ENCODE results near the gene NECTIN2.
"Not testable (repeated sequence)": the region's sequence is repeated elsewhere in the genome, so short reads cannot be mapped to it uniquely, and the experiment has no call there.

Gene NECTIN2

DNA sequence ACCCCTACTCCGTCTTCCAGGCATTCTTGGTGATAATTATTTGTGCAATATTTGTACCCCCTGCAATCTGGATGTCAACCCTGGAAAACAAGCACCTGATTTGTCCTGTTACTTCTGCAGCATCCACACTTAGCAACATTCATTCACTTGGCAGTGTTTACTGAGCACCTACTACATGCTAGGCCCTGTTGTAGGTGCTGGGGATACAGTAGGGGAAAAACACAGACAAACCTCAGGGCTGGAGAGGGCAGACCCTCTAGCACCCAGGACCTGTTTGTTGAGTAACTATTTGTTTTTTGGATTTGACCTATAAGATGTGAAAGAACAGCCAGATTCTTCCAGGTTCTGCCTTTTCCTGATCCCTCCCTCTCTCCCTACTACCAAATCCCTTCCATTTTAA, 9.5 kb downstream of the NECTIN2 start:
- no peak for DNase-seq

DNA sequence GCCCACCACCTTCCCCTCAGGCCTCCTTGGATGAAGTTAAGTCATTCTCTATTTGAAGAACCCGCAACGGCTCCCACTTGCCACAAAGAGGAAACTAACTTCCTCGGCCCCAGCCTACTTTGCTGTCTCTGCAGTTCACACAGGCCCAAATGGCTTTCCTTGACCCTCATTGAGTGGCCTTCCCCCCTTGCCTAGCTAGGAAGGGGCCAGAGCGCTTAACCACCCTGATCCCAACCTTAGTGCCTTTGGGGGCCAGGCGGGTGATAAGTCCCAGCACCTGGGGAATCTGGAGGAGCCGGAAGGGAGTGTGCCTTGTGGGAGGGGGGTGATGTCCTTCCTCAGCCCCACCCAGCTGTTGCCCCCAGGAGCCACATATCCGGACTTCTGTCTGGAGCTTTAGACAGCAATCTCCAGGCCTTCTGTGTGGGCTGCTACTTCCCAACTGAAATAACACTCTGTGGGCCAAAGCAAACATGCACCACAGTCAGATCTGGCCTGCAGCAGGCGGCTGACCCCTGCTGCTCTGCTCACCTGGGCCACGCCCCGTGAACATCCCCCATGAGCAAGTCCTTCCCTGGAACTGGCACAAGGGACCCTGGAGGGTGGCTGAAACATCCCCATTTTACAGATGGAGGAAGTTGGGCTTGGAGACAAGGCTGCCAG, 10.5 kb downstream of the NECTIN2 start:
- DNase-seq = no peak

DNA sequence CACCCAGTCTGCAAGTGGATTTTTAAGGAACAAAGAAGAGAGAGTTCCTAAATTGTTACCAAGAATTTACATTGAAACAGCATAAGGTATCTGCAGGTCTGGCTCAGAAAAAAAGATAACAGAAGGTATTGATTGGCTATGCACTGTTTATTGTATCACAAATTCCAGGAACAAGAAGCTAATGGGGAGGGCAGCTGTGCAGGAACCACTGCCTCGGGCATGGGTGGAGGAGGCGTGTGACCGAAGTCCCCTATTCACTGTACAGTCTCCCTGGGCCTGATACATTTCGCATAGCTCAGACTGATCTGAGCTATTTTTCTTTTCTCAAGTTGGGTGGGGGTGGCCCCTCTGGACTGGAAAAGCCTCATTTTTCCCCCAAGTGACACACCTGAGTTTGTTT, 11.7 kb downstream of the NECTIN2 start:
- DNase-seq = no peak

DNA sequence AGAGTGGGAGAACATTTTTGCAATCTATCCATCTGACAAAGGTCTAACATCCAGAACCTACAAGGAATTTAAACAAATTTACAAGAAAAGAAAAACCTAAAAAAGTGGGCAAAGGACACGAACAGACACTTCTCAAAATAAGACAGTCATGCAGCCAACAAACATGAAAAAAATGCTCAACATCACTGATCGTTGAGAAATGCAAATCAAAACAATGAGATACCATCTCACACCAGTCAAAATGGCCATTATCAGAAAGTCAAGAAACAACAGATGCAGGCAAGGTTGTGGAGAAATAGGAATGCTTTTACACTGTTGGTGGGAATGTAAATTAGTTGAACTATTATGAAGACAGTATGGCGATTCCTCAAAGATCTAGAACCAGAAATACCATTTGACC, 15.5 kb downstream of the NECTIN2 start:
- DNase-seq = not testable (repeated sequence)

- no peak for DNase-seq
Observed at GRCh38 chr19:44863990-44864389, 17.9 kb downstream of the NECTIN2 start.

- no peak for DNase-seq
Observed at GRCh38 chr19:44865196-44865767, 19.2 kb downstream of the NECTIN2 start.

- DNase-seq = no peak
Observed at GRCh38 chr19:44866664-44867063, 20.6 kb downstream of the NECTIN2 start.

DNA sequence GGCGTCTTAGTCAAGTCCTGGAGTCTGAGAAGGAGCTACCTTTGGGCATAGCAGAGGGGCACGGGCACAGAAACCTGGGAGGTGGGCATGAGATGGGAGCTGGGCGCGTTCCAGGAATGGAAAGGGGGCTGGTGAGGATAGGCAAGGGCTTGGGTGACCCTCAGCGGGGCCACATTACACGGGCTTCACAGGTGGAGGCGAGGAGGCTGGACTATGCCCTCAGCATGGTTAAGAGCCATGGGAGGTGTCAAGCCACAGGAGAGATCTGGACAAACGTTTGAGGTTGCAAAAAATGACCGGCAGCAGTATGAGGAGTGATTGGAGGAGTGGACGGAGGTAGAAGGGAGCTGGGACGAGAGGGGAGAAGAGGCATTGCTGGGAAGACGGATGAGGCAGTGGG, 21.5 kb downstream of the NECTIN2 start:
- DNase-seq = no peak

DNA sequence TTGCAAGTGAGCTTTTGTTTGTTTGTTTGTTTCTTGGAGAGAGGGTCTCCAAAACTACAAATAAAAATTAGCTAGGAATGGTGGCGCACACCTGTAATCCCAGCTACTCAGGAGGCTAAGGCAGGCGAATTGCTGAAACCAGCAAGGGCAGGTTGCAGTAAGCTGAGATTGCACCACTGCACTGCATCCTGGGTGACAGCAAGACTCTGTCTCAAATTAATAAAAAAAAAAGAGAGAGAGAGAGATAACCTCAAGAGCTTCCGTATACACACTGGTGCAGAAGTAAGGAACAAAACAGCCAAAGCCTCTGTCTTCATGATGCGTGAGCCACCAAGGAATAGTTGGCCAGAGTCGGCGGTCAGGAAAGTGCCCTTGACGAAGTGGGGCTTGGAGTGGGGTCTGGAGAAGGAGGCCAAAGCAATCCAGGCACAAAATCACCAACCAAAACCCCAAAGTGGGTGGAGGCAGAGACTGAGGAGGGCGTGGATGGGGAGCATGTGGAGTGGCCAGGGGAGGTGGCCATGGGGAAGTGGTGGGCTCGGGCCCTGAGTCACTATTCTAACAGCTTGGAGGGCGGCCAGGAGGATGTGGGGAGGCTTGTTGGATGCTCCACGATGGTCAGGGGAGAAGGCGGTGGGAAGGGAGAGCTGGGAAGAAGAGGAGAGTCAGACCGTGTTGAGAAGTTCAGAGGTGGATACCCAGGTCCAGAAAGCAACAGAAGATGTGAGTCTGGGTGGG, 23.8 kb downstream of the NECTIN2 start:
- DNase-seq = no peak

- DNase-seq = no peak
Observed at GRCh38 chr19:44871809-44872208, 25.7 kb downstream of the NECTIN2 start.

- no peak for DNase-seq
Observed at GRCh38 chr19:44872661-44873060, 26.6 kb downstream of the NECTIN2 start.

DNA sequence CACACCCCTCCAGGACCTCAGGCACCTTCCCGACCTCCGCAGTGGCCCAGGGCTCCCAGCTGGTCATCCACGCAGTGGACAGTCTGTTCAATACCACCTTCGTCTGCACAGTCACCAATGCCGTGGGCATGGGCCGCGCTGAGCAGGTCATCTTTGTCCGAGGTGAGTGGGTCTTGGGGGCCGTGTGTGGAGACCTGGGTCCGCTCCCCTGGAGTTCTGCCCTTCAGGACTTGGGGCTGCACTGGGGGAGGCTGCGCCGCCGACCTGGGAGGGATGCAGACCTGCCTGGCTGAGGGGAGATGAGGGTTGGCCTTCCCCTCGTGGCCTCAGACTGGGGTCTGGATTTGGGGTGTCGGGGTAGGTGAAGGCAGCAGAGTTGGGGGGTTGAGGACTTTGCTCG, 28.2 kb downstream of the NECTIN2 start:
- DNase-seq = no peak

- no peak for DNase-seq
Observed at GRCh38 chr19:44875666-44876451, 29.8 kb downstream of the NECTIN2 start.

DNA sequence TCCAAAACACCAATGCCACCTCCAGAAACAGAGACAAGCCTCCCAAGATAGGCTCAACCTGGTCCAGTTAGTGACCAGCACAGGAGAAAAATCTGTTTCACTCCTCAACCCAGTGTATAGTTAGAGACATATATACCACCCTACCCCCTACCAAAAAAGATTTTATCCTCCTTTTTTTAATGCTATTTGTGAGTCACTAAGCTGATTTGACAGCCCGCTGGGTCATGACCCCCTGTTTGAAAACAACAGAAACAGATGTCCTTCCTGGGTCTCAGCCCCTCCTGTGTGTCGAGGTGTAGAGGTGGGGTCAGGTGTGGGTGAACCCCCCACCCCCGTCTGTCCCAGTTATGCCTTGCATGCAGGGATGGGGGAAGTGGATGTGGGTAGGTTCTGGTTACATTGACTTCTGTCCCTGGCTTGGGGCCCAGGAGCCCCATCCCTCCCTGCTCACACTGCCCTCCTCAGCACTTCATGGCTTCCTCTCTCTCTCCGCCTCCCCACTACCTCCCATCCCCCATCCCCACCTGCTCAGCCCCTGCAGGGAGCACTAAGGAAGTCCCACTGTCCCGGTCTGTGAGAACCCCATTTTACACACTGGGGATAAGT, 30.9 kb downstream of the NECTIN2 start:
- DNase-seq = no peak

- no peak for DNase-seq
Observed at GRCh38 chr19:44878120-44878865, 32.2 kb downstream of the NECTIN2 start.

DNA sequence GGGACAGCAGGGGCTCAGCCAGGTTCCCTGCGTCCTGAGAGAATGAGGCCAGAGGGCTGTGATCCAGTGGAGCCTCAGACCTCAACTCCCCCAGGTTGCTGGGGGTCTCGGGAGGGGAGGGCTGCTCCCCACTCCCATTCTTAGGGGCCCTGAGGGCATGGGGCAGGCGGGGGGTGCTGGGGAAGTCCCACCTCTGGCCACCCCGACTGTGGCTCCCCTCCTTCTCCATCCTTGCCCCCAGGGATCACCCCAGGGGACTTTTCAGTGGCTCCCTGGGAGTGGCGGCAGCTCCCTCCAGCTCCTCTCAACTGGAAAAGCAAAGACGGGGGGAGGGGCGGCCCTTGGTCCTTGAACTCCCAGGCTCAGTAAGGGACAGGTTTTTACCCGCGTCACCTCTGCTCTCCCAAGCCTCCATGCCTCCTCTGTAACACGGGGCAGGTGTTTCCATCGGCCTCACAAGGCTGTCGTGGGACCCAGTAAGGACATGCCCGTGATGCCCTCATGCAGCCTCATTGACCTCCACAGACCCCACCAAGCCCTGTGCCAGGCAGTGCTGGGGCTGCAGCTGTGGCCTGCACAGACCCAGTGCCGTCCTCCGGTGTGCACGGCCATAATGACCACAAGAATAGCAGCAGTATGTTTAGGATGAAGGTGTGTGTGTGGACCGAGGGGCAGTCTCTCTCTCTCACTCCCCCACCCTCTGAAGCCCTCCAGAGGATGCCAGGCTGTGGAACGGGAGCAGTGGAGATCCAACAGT, 33.4 kb downstream of the NECTIN2 start:
- no peak for DNase-seq

DNA sequence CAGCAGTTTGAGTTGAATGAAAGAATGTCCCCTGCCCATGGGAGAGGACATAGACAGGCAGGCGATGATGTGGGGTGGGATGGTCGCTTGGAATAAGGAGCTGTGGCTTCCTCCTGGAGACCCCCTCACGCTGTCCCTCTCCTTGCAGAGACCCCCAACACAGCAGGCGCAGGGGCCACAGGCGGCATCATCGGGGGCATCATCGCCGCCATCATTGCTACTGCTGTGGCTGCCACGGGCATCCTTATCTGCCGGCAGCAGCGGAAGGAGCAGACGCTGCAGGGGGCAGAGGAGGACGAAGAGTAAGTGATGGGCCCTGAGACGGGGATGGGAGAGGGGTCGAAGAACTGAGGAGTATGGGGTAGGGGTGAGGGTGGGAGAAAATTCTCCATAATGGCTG, 36.0 kb downstream of the NECTIN2 start:
- no peak for DNase-seq

- not testable (repeated sequence) for DNase-seq
Observed at GRCh38 chr19:44882619-44883397, 36.7 kb downstream of the NECTIN2 start.

- no peak for DNase-seq
Observed at GRCh38 chr19:44883922-44884321, 37.8 kb downstream of the NECTIN2 start.

GRCh38 chr19:44884566-44884965, 38.5 kb downstream of the NECTIN2 start:
- DNase-seq = no peak

GRCh38 chr19:44886141-44886540, 40.0 kb downstream of the NECTIN2 start:
- DNase-seq = no peak

All from CD4-positive, alpha-beta T cell treated with Interleukin-21 for 1 hour (primary cell).